ENCODE results near the gene CHST5. TPM values are rescaled to one million over a fixed set of nuclear protein-coding genes. Genes with fewer than 3 reads are reported as not detected.

CHST5 gene
- total RNA-seq, 1 donor from 2014 or later, result 0.49 TPM

DNA sequence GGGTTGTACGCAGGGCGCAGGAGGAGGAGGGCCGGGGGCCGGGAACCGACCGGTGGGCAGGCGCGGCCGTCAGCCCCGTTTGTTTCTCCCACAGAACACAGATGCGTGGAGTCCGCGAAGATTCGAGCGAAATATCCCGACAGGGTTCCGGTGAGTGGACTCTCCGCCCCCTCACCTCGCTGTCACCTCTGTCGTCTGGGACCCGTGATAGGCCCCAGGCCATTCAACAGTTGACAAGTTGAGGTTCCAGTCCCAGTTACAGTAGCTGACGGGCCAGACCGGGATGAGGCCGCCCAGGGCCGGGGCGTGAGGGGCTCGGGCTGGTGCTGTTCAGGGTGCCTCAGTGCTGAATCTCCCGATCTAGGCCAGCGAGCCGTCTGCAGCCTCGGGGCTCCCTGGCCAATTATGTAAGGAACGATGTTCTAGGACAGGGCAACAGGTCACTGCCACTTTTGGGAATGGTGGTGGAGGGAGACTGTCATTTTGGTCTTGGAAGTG is 30.9 kb upstream of the CHST5 start:
- TF ChIP-seq, protein P1, sequence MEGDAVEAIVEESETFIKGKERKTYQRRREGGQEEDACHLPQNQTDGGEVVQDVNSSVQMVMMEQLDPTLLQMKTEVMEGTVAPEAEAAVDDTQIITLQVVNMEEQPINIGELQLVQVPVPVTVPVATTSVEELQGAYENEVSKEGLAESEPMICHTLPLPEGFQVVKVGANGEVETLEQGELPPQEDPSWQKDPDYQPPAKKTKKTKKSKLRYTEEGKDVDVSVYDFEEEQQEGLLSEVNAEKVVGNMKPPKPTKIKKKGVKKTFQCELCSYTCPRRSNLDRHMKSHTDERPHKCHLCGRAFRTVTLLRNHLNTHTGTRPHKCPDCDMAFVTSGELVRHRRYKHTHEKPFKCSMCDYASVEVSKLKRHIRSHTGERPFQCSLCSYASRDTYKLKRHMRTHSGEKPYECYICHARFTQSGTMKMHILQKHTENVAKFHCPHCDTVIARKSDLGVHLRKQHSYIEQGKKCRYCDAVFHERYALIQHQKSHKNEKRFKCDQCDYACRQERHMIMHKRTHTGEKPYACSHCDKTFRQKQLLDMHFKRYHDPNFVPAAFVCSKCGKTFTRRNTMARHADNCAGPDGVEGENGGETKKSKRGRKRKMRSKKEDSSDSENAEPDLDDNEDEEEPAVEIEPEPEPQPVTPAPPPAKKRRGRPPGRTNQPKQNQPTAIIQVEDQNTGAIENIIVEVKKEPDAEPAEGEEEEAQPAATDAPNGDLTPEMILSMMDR (IDR thresholded peaks at IDR 0.05; ENCODE audit: unreplicated experiment), result no peak
- peaks cover 10% of the 10 kb centered on the region for H3K36me3 Mint-ChIP-seq
- H3K4me3 Mint-ChIP-seq, result peak overlapping the region; percentile 95
- peaks cover 26% of the 10 kb centered on the region for H3K4me1 Mint-ChIP-seq
- DNase-seq (ENCODE audit: low spot score in 2 of 2, unreplicated experiment in 2 of 2), result peak in 1 of 2 experiments; percentile 46
- H3K27me3 Mint-ChIP-seq (ENCODE audit: low read depth), result peaks cover 11% of the 10 kb centered on the region
- no peaks in the 10 kb centered on the region for H3K9me3 Mint-ChIP-seq
- peak overlapping the region; percentile 70 for H3K27ac Mint-ChIP-seq

DNA sequence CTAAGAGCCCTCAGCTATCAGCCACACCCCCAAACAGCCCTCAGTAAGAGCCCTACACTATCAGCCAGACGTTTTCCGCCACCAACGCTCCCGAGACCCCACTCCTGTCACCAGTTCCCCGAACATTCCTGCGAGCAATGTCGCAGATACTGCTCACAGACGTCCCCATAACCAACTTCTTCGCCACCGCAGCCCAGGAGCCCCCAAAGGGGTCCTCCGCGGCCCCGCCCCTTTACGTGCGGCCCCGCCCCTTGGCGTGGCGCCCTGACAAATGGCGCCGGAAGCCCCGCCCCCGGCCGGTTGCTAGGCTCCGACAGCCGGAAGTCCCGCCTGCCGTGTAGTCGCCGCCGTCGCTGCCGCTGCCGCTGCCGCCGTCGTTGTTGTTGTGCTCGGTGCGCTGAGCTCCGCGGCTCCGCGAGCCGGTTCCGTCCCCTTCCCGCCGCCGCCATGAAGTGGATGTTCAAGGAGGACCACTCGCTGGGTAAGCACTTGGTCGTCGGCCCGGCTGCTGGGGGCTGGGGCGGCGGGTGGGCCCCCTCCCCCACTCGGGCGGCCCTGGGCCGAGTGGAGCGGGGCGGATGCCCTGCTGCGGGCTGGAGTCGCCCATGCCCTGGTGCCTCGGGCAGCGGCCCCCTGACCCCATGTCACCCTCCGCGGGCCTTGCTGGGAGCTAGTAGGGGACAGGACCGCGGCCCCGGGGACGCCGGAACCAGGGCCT is 30.3 kb upstream of the CHST5 start, which contains the start of gene GABARAPL2:
GABARAPL2 (plus strand) TSS at position 340 of the 718 bp plus-strand sequence; CDS start at position 448, 108 bp downstream.
- Mint-ChIP-seq H3K27ac (peak within 1 kb of the TSS; percentile 96), H3K27me3 (ENCODE audit: low read depth) (peaks cover 11% of the 10 kb centered on the region), H3K36me3 (peaks cover 7% of the 10 kb centered on the region), H3K4me3 (peak within 1 kb of the TSS; percentile 95), H3K9me3 (no peaks in the 10 kb centered on the region), H3K4me1 (peaks cover 26% of the 10 kb centered on the region)
- peak; percentile 83 to 97 for DNase-seq (ENCODE audit: low spot score in 2 of 2, unreplicated experiment in 2 of 2)
- TF ChIP-seq, protein P1 (IDR thresholded peaks at IDR 0.05; ENCODE audit: unreplicated experiment), result no peak

DNA sequence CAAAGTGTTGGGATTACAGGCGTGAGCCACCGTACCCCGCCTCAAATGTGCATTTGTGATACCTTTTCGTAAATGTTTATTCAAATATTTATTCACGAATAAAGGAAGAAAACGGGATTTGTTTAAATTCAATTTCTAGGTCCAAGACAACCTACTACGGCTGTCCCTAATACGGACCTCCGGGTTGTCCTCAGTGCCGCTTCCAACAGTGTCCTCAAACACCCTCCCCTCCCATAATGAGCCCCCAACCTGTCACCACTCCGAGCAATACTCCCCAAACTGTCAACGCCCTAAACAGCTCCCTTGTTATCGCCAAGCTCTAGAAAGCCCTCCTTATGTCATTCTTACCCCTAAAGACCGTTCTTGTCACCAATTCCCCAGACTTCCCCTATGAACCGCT is 29.7 kb upstream of the CHST5 start:
- TF ChIP-seq, protein P1 (IDR thresholded peaks at IDR 0.05; ENCODE audit: unreplicated experiment), result no peak
- H3K36me3 Mint-ChIP-seq, result peaks cover 6% of the 10 kb centered on the region
- no peaks in the 10 kb centered on the region for H3K9me3 Mint-ChIP-seq
- DNase-seq (ENCODE audit: low spot score in 2 of 2, unreplicated experiment in 2 of 2), result no peak
- H3K4me3 Mint-ChIP-seq, result peak overlapping the region; percentile 95
- peak overlapping the region; percentile 96 for H3K27ac Mint-ChIP-seq
- H3K27me3 Mint-ChIP-seq (ENCODE audit: low read depth), result peaks cover 11% of the 10 kb centered on the region
- H3K4me1 Mint-ChIP-seq, result peaks cover 26% of the 10 kb centered on the region

DNA sequence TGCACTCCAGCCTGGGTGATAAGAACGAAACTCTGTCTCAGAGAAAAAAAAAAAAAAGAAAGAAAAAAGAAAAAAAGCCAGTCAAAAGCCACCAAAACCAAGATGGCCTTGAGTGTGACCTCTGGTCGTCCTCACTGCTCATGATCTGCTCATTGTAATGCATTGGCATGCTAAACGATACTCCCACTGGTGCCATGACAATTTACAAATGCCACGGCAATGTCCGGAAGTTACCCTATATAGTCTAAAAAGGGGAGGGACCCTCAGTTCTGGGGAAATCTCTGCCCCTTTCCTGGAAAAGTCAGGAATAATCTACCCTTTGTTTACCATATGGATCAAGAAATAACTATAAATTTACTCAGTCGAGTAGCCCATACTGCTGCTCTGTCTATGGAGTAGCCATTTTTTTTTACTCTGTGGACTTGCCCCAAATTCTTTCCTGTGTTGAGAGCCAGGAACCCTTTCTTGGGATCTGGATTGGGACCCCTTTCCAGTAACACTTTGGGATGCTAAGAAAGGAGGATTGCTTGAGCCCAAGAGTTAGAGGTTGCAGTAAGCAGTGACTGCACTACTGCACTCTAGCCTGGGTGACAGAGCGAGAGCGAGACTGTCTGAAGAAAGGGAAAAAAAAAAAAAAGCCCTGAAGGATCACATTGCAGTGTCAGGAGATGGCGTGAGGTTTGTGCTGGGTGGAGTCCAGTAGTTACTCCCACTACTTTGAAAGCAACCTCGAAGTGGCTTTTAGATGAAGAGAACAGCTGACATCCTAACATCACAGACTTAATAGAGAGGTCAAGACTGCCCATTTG is 23.9 kb upstream of the CHST5 start:
- H3K4me3 Mint-ChIP-seq, result no peak overlapping the region
- DNase-seq (ENCODE audit: low spot score in 2 of 2, unreplicated experiment in 2 of 2), result no peak
- no peaks in the 10 kb centered on the region for H3K9me3 Mint-ChIP-seq
- peaks cover 29% of the 10 kb centered on the region for H3K4me1 Mint-ChIP-seq
- peaks cover 11% of the 10 kb centered on the region for H3K27me3 Mint-ChIP-seq (ENCODE audit: low read depth)
- TF ChIP-seq, protein P1 (IDR thresholded peaks at IDR 0.05; ENCODE audit: unreplicated experiment), result no peak
- H3K27ac Mint-ChIP-seq, result peak overlapping the region; percentile 2
- H3K36me3 Mint-ChIP-seq, result no peaks in the 10 kb centered on the region

DNA sequence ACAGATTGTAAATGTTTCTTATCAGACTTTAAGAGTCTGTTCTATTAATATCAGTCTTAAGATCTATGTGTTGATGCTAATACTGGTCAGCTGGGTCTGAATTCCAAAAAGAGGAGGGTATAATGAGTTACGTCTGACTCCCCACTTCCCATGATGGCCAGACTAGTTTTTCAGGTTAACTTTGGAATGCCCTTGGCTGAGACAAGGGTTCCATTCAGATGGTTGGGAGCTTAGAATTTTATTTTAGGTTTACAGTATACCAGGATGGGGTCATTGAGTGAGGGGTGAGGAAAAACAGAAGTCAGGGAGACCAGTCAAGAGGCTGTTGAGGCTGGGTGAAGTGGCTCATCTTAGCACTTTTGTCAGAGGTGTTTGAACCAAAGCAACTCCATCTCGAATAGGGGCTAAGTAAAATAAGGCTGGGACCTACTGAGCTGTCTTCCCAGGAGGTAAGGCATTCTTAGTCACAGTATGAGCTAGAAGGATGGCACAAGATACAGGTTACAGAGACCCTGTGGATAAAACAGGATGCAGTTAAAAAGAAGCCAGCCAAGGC is 23.0 kb upstream of the CHST5 start:
- H3K4me3 Mint-ChIP-seq, result no peak overlapping the region
- H3K9me3 Mint-ChIP-seq, result no peaks in the 10 kb centered on the region
- H3K27ac Mint-ChIP-seq, result peak overlapping the region; percentile 73
- no peak for DNase-seq (ENCODE audit: low spot score in 2 of 2, unreplicated experiment in 2 of 2)
- peaks cover 7% of the 10 kb centered on the region for H3K27me3 Mint-ChIP-seq (ENCODE audit: low read depth)
- TF ChIP-seq, protein P1 (IDR thresholded peaks at IDR 0.05; ENCODE audit: unreplicated experiment), result no peak
- no peaks in the 10 kb centered on the region for H3K36me3 Mint-ChIP-seq
- peaks cover 31% of the 10 kb centered on the region for H3K4me1 Mint-ChIP-seq
